Activated CD4-positive, alpha-beta T cell treated with anti-CD3 and anti-CD28 coated beads, Interleukin-2, amount 50 U/mL, for 16 hours (primary cell): ENCODE data around the gene CRKL.
"Not testable (repeated sequence)": the region's sequence is repeated elsewhere in the genome, so short reads cannot be mapped to it uniquely, and the experiment has no call there.

Source experiments
- DNase-seq: peaks from one replicate; pipeline ENCODE4 v3.0.0-alpha.2; 2020

CRKL gene

DNA sequence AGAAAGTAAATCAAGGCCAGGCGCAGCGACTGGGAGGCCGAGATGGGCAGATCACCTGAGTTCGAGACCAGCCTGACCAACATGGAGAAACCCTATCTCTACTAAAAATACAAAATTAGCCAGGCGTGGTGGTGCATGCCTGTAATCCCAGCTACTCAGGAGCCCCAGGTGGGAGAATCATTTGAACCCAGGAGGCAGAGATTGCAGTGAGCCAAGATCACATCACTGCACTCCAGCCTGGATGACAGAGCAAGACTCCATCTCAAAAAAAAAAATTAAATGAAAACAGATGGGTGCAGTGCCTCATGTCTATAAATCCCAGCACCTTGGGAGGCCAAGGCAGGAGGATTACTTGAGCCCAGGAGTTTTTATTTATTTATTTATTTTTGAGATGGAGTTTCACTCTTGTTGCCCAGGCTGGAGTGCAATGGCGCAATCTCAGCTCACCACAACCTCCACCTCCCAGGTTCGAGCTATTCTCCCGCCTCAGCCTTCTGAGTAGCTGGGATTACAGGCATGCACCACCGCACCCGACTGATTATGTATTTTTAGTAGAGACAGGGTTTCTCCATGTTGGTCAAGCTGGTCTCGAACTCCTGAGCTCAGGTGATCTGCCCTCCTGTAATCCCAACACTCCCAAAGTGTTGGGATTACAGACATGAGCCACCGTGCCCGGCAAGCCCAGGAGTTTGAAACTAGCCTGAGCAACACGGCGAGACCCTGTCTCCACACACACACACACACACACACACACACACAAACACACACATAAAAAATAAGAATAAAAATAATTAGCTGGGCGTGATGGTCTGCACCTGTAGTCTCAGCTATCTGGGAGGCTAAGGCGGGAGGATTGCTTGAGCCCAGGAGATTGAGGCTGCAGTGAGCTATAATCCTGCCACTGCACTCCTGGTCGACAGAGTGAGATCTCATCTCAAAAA, 15.8 kb upstream of the CRKL start:
- not testable (repeated sequence) for DNase-seq

DNA sequence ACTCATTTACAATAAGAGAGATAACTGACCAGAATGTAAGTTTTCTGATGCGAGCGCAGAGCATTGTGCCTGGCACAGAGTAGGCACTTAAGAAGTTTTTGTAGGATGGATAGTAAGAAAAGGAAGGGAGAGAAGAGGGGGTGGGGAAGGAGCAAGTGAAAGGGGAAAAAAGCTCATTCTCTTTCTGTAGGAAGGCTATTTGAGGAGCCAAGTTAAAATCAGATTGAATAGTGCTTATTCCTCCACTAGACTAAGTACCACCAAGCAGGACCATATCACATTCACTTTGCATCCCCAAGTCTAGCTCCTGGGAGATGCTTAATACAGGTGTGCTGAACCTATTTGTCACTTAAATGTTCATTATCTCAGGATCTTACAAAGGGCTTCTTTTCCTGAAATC, 14.1 kb upstream of the CRKL start:
- DNase-seq: no peak

DNA sequence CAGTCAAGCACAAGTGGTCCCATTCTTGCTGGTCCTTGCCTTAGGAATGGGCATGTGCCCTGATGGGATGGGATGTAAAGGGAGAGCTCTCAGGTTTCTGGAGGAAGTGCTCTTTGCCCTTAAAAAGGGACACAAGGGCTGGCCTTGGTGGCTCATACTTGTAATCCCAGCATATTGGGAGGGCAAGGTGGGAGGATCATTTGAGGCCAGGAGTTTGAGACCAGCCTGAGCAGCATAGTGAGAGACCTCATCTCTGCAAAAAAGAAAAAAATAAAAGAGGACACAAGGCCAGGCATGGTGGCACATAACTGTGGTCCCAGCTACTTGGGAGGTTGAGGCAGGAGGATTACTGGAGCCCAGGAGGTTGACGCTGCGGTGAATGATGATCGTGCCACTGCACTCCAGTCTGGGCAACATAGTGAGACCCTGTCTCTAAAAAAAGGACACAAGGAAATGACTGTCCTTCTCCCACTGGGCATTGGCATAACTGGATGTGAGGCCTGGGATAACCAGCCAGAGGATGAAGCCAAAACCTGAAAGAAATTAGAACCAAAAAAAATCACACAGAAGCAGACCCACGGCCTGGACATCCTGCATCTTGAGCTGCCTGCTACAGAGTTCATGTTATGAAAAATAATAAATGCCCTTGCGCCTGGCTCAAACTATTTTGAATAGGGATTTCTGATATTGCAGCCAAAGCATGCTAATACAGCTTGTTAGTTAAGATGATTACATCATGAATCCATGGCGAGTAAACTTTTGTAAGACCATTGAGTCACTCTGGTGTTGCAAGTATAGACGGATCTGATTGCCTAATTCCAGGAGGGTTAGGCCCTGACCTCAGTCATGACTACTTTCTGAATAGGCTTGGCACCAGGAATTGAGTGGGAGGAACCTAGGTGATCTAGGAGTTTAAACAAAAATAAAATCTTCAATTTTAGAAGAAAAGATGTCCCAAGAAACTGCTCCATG, 12.9 kb upstream of the CRKL start:
- no peak for DNase-seq

DNA sequence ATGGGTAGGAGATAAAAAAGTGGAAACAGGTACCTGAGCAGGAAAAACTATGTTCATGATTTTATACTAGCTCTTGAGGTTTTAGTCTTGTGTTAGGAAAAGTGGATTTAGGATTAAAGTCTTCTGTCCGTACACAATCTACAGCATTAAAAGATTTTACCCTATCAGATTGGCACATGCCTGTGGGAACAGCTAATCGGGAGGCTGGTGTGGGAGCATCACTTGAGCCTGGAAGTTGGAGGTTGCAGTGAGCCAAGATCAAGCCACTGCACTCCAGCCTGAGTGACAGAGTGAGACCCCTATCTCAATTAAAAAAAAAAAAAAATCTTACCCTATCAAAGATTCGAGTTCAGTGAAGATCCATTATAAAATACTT, 12.2 kb upstream of the CRKL start:
- no peak for DNase-seq

DNA sequence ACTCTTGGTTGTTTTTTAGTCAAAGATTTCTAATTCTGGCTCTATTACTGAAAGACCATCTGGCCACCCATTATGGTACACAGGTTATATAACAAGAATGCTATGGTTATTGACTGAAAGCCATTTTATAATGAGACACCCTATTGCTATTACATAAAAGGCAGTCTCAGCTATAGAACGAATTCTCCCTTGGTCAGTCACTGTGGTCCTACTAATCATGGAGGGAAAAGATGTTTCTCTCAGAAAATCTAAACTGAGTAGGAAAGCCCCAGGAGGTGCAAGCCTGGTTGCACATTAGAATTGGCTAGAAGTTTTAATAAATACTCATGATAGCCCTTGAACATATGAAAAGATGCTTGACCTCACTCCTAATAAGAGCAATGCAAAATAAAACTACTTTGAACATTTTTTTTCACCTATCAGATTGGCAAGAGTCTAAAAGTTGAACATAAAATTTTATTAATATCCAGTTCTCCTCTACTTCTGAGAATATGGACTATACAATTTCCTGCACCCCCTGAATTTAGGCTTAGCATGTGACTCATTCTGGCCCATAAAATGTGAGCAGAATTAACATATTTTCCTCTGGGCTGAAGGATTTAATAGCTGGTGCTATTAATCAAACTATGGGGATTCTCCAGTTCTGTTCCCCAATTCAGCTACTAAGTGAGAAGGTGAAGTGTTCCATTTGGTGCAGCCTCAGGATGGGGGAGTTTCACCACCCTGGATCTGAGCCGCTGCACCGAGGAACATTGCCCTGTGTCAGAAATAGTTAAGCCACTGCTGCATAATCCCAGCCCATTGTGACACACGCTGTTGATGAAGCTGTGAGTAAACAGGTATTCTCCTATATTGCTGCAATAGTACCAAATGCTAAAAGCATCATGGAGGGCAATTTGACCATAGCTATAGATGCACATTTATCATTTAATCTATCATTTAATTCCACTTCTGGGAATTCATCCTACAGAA, 11.5 kb upstream of the CRKL start:
- DNase-seq: no peak

DNA sequence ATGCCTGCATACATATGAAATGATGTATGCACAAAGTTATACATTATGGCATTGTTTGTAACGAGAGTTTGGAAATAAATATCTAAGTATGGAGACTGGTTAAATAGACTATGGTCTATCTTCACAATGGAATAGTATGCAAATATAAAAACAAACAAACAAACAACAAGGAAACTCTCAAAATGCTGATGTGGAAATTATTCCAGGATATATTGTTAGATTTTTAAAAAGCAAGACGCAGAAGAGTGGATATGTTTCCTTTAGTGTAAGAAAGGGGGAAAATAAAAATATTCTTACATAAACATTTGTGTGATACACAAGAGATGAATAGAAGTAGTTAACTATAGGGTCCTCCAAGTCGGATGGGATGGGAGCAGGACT, 10.8 kb upstream of the CRKL start:
- DNase-seq: no peak

DNA sequence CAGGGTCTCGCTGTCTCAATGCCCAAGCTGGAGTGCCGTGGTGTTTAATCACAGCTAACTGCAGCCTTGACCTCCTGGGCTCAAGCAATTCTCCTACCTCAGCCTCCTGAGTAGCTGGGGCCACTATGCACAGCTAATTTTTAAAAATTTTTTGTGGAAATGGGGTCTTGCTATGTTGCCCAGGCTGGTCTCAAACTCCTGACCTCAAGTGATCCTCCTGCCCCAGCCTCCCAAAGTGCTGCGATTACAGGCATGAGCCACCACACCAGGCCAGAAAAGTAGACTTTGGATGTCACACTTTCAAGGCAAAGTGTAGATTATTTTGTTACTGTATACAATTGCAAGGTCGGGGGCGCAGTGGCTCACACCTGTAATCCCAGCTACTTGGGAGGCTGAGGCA, 8.5 kb upstream of the CRKL start:
- DNase-seq: not testable (repeated sequence)

DNA sequence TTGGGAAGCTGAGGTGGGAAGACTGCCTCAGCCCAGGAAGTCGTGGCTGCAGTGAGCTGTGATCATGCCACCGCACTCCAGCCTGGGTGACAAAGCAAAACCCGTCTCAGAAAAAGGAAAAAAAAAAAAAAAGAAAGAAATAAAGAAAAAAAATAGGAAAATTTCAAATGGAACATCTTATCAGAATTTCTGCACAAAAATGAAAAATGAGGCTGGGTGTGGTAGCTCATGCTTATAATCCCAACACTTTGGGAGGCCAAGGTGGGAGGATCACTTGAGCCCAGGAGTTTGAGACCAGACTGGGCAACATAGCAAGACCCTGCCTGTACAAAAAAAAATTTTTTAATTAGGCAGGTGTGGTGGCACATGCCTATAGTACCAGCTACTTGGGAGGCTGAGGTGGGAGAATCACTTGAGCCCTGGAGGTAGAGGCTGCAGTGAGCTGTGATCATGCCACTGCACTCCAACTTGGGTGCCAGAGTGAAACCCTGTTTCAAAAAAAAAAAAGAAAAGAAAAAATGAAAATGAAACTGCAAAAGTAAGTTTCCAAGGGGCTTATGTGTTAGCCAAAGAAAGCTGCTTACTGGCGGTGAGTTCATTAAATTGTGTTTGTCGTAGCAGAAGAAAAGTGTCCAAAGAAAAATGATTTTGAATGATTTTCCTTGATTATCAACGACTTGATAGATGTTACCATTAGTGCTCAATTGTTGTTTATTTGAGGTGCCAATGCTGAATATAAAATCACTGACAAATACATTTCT, 7.5 kb upstream of the CRKL start:
- DNase-seq: no peak

DNA sequence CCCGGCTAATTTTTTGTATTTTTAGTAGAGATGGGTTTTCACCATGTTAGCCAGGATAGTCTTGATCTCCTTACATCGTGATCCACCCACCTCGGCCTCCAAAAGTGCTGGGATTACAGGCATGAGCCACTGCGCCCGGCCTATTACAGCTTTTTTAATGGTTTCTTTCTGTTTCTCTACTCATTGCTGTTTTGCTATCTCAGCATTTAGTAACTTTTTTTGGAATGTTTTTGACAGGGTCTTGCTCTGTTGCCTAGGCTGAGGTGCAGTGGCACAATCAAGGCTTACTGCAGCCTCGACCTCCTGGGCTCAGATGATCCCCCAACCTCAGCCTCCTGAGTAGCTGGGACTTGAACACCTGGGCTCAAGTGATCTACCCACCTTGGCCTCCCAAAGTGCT, 4.7 kb upstream of the CRKL start:
- no peak for DNase-seq

DNA sequence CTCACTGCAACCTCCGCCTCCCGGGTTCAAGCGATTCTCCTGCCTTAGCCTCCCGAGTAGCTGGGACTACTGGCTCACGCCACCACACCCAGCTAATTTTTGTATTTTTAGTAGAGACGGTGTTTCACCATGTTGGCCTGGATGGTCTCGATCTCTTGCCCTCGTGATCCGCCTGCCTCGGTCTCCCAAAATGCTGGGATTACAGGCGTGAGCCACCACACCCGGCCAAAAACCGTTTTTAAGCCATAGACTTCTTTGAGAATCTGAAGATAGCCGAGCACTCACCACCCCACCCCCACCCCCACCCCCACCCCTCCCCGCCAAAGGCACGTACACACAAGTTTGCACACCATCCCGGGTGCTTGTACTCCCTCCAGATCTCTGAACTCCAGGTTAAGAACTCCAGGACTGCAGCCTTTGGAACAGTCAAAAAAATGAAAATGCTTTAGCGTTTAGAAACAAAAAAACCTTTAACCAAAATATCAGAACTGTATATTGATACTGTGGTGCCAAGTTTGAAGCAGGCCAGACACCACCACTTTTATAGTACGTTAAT, 1.5 kb downstream of the CRKL start:
- DNase-seq: no peak

DNA sequence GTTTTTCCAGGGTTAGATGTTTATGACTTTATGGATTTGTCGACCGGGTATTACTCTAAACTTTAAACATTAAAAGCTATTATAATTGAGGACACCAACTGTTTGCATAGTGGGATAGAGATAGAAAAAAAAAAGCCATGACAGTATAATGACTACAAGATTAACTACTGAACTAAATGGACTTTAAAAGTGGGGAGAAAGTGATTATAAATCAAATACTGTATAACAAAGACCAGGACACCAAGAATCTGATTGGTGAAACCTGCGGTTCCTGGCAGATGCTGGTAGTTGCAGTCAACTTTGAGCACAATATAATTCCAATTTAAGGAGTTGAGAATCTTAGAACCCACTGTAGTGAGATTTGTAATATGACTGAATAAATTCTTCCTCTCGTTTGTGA, 2.5 kb downstream of the CRKL start:
- DNase-seq: no peak

DNA sequence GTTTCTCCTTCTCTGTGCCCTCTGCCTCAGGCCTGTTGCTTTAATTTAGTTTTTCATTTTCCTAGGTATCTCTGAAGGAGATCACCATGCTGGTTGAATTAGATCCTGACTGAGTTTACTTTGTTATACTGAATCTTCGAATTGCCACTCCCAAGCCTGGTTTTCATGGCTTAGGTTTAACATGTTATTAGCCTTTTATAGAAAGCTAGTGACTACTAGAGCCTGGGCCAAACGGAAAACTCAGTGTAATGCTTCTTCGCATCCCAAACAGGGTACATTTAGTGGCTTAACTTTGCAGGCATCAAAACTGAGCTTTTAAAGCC, 3.6 kb downstream of the CRKL start:
- DNase-seq: no peak

DNA sequence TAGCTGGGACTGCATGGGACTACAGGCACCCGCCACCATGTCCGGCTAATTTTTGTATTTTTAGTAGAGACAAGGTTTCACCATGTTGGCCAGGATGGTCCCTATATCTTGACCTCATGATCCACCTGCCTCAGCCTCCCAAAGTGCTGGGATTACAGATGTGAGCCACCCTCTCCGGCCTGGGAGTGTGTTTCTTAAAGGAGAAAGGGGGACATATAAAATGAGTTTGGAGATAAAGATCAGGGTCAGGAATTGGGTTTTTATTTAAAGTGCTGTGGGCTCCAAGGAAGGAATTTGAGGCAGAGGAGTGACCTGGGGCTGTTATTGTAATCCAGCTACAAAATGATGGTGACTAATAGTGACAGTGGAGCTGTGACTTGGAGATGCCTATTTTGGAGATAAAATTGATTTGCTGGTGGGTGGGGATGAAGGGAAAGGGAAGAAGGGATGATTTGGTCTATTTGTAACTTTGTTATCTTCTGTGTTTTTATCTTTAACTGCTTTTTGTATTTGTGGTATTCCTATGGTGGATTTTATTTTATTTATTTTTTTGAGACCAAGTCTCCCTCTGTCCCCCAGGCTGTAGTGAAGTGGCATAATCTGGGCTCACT, 5.0 kb downstream of the CRKL start:
- DNase-seq: no peak

DNA sequence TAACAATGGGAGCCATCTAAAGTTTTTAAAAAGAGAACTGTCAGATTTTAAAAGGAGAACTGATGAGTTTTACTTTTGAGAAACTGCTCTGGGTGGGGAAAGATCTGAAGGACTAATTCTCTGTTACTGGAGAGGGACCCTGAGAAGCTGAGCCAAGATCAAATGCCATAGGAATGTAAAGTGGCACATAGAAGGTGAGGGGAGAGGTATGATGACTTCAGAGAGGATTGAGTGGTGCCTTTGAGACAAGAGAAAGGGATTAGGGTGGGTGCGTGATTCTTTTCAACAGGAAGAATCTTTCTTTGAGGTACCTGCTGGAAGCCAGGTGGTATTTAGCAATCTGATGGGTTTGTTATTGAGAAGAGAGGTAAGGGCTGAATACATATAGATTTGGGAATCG, 9.0 kb downstream of the CRKL start:
- no peak for DNase-seq

DNA sequence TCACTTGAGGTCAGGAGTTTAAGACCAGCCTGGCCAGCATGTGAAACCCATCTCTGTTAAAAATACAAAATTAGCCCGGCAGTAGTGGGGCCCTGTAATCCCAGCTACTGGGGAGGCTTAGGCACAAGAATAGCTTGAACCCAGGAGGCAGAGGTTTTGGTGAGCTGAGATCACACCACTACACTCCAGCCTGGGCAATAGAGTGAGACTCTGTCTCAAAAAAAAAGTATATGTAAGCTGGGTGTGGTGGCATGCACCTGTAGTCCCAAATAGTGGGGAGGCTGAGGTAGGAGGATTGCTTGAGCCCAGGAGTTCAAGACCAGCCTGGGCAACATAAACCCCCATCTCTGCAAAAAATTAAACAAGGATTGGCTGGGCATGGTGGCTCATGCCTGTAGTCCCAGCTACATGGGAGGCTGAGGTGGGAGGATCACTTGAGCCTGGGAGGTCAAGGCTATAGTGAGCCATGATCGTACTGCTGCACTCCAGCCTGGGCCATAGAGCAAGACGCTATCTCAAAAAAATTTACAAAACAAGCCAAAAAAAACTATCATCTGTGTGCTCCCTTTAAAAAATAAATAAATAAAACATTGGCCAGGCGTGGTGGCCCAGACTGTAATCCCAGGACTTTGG, 10.8 kb downstream of the CRKL start:
- no peak for DNase-seq

DNA sequence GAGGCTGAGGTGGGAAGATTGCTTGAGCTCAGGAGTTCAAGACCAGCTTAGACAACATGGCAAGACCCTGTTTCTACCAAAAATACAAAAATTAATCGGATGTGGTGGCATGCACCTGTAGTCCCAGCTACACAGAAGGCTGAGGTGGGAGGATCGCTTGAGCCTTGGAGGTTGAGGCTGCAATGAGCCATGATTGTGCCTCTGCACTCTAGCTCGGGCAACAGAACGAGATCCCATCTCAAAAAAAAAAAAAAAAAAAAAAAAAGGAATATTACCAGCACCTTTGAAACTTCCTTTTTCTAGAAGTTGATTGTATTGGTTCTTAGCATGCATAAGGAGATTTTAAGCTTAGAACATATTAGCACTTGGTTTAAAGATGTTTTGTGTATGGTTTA, 11.4 kb downstream of the CRKL start:
- no peak for DNase-seq

DNA sequence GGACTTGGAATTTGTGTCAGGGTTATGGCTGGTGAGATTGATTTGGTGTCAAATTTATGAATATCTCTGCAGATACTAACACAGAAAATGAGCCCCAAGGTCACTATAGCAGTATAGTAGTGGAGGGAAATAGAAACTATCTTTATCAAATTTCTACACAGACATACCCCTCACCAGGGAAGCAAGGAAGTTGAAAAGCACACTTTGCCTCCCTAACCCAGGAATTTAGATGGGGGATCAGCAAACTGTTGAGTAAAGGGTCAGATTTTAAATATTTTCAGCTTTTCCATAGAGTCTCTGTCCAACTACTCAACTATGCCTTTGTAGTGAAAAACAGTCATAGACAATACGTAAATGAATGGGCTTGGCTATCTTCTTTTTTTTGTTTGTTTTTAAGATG, 12.8 kb downstream of the CRKL start:
- DNase-seq: no peak

DNA sequence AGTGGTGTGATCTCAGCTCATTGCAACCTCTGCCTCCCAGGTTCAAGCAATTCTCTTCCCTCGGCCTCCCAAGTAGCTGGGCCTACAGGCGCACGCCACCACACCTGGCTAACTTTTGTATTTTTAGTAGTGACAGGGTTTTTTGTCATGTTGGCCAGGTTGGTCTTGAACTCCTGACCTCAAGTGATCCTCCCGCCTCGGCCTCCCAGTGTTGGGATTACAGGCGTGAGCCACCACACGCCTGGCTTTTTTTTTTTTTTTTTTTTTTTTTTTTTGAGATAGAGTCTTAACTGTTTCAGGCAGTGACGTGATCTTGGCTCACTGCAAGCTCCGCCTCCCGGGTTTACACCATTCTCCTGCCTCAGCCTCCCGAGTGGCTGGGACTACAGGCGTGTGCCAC, 13.2 kb downstream of the CRKL start:
- not testable (repeated sequence) for DNase-seq

DNA sequence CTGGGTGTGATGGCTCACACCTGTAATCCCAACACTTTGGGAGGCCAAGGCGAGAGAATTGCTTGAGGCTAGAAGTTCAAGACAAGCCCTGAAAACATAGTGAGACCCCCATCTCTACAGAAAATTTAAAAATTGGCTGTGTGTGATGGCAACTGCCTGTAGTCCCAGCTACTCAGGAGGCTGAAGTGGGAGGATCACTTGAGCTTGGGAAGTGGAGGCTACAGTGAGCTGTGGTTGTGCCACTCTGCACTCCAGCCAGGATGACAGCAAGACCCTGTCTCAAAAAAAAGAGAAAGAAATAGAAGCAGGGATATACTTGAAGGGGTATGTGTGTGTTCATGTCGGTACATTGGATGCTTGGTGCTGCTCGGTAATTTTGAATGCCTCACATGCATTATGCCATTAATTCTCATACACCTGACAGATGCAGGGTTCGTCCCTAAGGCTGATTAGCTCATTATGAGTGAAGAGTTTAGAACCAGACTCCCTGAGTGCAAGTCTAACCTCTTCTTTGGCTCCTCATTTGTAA, 14.0 kb downstream of the CRKL start:
- no peak for DNase-seq

DNA sequence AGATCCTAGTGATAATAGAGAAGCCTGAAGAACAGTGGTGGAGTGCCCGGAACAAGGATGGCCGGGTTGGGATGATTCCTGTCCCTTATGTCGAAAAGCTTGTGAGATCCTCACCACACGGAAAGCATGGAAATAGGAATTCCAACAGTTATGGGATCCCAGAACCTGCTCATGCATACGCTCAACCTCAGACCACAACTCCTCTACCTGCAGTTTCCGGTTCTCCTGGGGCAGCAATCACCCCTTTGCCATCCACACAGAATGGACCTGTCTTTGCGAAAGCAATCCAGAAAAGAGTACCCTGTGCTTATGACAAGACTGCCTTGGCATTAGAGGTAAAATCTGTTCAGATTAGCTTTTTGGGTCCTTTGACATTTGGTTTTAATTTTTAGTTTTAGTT, 16.7 kb downstream of the CRKL start:
- no peak for DNase-seq

DNA sequence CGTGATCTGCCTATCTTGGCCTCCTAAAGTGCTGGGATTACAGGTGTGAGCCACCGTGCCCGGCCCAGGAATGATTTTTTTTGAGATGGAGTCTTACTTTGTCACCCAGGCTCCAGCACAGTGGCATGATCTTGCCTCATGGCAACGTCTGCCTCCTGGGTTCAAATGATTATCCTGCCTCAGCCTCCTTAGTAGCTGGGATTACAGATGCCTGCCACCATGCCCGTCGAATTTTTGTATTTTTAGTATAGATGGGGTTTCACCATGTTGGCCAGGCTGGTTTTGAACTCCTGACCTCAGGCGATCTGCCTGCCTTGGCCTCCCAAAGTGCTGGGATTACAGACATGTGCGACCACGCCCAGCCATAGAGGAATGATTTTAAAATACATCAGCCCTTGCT, 17.8 kb downstream of the CRKL start:
- DNase-seq: not testable (repeated sequence)
